Measurements from ENCODE around the gene PGAM4.

PGAM4 gene

GRCh38 chrX:77962068-77962902, 7.2 kb downstream of the PGAM4 start:
- no peak overlapping the region for H2AK5ac ChIP-seq (ENCODE audit: low read length)
- H3K4me1 ChIP-seq (ENCODE audit: control insufficient read depth in 1 of 2, insufficient read depth in 2 of 2, low read length in 2 of 2), result no peaks in the 10 kb centered on the region
- no peak overlapping the region for H3K4me2 ChIP-seq (ENCODE audit: low read length)
- no peak overlapping the region for H2BK5ac ChIP-seq (ENCODE audit: low read depth, low read length, poor library complexity)
- H3K4ac ChIP-seq (ENCODE audit: low read depth, low read length), result no peak overlapping the region
- H3K79me1 ChIP-seq (ENCODE audit: low read length), result no peaks in the 10 kb centered on the region
- no peak overlapping the region for H2AFZ ChIP-seq (ENCODE audit: insufficient read depth, low read length, poor library complexity)
- no CpG with 5 or more reads among the region's 13 CpGs for WGBS (ENCODE audit: extremely low coverage, insufficient coverage, insufficient read length)
- H3K23ac ChIP-seq (ENCODE audit: low read length), result no peak overlapping the region
- no peaks in the 10 kb centered on the region for H3K9me3 ChIP-seq (ENCODE audit: insufficient read depth, low read depth, low read length)
- H3K18ac ChIP-seq (ENCODE audit: low read length), result no peak overlapping the region
- no peak overlapping the region for H3K4me3 ChIP-seq (ENCODE audit: low read depth, low read length)
- no peak overlapping the region for H4K12ac ChIP-seq (ENCODE audit: low read depth, low read length)
- no peak overlapping the region for H4K8ac ChIP-seq (ENCODE audit: low read depth, low read length)
- no peaks in the 10 kb centered on the region for H3K36me3 ChIP-seq (ENCODE audit: control insufficient read depth in 1 of 2, insufficient read depth in 2 of 2, low read length in 2 of 2)
- no peak overlapping the region for H2BK12ac ChIP-seq (ENCODE audit: low read length)
- no peak overlapping the region for H3K14ac ChIP-seq (ENCODE audit: low read length)
- H2BK120ac ChIP-seq (ENCODE audit: insufficient read depth, low read length, poor library complexity), result no peak overlapping the region
- no peak for DNase-seq
- H3K27me3 ChIP-seq (ENCODE audit: insufficient read depth, low read length), result no peaks in the 10 kb centered on the region
- H3K79me2 ChIP-seq (ENCODE audit: control insufficient read depth, insufficient read depth, low read length, poor library complexity), result no peaks in the 10 kb centered on the region
- no peak overlapping the region for H3K27ac ChIP-seq (ENCODE audit: low read depth, low read length)
- no peak overlapping the region for H3K9ac ChIP-seq (ENCODE audit: low read length)
- no peak overlapping the region for H4K91ac ChIP-seq (ENCODE audit: low read depth, low read length)

- Histone ChIP-seq H3K27me3 (ENCODE audit: insufficient read depth, low read length) (no peaks in the 10 kb centered on the region), H3K4me3 (ENCODE audit: low read depth, low read length) (no peak overlapping the region), H3K4me1 (ENCODE audit: control insufficient read depth in 1 of 2, insufficient read depth in 2 of 2, low read length in 2 of 2) (no peaks in the 10 kb centered on the region), H2BK120ac (ENCODE audit: insufficient read depth, low read length, poor library complexity) (no peak overlapping the region), H2BK5ac (ENCODE audit: low read depth, low read length, poor library complexity) (no peak overlapping the region), H2BK12ac (ENCODE audit: low read length) (no peak overlapping the region), H2AFZ (ENCODE audit: insufficient read depth, low read length, poor library complexity) (no peak overlapping the region), H3K4ac (ENCODE audit: low read depth, low read length) (no peak overlapping the region), H4K91ac (ENCODE audit: low read depth, low read length) (no peak overlapping the region), H3K9me3 (ENCODE audit: insufficient read depth, low read depth, low read length) (no peaks in the 10 kb centered on the region), H3K18ac (ENCODE audit: low read length) (no peak overlapping the region), H3K27ac (ENCODE audit: low read depth, low read length) (no peak overlapping the region), H3K14ac (ENCODE audit: low read length) (no peak overlapping the region), H3K9ac (ENCODE audit: low read length) (no peak overlapping the region), H3K79me1 (ENCODE audit: low read length) (no peaks in the 10 kb centered on the region), H4K8ac (ENCODE audit: low read depth, low read length) (no peak overlapping the region), H3K79me2 (ENCODE audit: control insufficient read depth, insufficient read depth, low read length, poor library complexity) (no peaks in the 10 kb centered on the region), H3K36me3 (ENCODE audit: control insufficient read depth in 1 of 2, insufficient read depth in 2 of 2, low read length in 2 of 2) (no peaks in the 10 kb centered on the region), H3K4me2 (ENCODE audit: low read length) (no peak overlapping the region), H3K23ac (ENCODE audit: low read length) (no peak overlapping the region), H2AK5ac (ENCODE audit: low read length) (no peak overlapping the region), H4K12ac (ENCODE audit: low read depth, low read length) (no peak overlapping the region)
- no peak for DNase-seq
- no CpG with 5 or more reads among the region's 2 CpGs for WGBS (ENCODE audit: extremely low coverage, insufficient coverage, insufficient read length)
These were observed 8.4 kb downstream of the PGAM4 start for GRCh38 chrX:77961063-77961462.

- no peak overlapping the region for H3K14ac ChIP-seq (ENCODE audit: low read length)
- H3K4me2 ChIP-seq (ENCODE audit: low read length), result no peak overlapping the region
- no peak overlapping the region for H2BK12ac ChIP-seq (ENCODE audit: low read length)
- H3K9me3 ChIP-seq (ENCODE audit: insufficient read depth, low read depth, low read length), result no peaks in the 10 kb centered on the region
- no peak overlapping the region for H3K27ac ChIP-seq (ENCODE audit: low read depth, low read length)
- no peak overlapping the region for H4K8ac ChIP-seq (ENCODE audit: low read depth, low read length)
- no peaks in the 10 kb centered on the region for H3K79me2 ChIP-seq (ENCODE audit: control insufficient read depth, insufficient read depth, low read length, poor library complexity)
- no peaks in the 10 kb centered on the region for H3K27me3 ChIP-seq (ENCODE audit: insufficient read depth, low read length)
- no peak overlapping the region for H3K18ac ChIP-seq (ENCODE audit: low read length)
- no peak overlapping the region for H3K23ac ChIP-seq (ENCODE audit: low read length)
- no peak overlapping the region for H2BK120ac ChIP-seq (ENCODE audit: insufficient read depth, low read length, poor library complexity)
- H4K12ac ChIP-seq (ENCODE audit: low read depth, low read length), result no peak overlapping the region
- no CpG with 5 or more reads among the region's 1 CpG for WGBS (ENCODE audit: extremely low coverage, insufficient coverage, insufficient read length)
- no peak overlapping the region for H3K9ac ChIP-seq (ENCODE audit: low read length)
- no peak overlapping the region for H3K4ac ChIP-seq (ENCODE audit: low read depth, low read length)
- H3K4me3 ChIP-seq (ENCODE audit: low read depth, low read length), result no peak overlapping the region
- no peak overlapping the region for H2BK5ac ChIP-seq (ENCODE audit: low read depth, low read length, poor library complexity)
- no peak for DNase-seq
- H4K91ac ChIP-seq (ENCODE audit: low read depth, low read length), result no peak overlapping the region
- no peaks in the 10 kb centered on the region for H3K4me1 ChIP-seq (ENCODE audit: control insufficient read depth in 1 of 2, insufficient read depth in 2 of 2, low read length in 2 of 2)
- no peaks in the 10 kb centered on the region for H3K79me1 ChIP-seq (ENCODE audit: low read length)
- no peaks in the 10 kb centered on the region for H3K36me3 ChIP-seq (ENCODE audit: control insufficient read depth in 1 of 2, insufficient read depth in 2 of 2, low read length in 2 of 2)
- no peak overlapping the region for H2AK5ac ChIP-seq (ENCODE audit: low read length)
- H2AFZ ChIP-seq (ENCODE audit: insufficient read depth, low read length, poor library complexity), result no peak overlapping the region
These were observed 8.9 kb downstream of the PGAM4 start for GRCh38 chrX:77960567-77960966.

- H4K8ac ChIP-seq (ENCODE audit: low read depth, low read length), result no peak overlapping the region
- H4K91ac ChIP-seq (ENCODE audit: low read depth, low read length), result no peak overlapping the region
- no peak overlapping the region for H2BK12ac ChIP-seq (ENCODE audit: low read length)
- no peaks in the 10 kb centered on the region for H3K27me3 ChIP-seq (ENCODE audit: insufficient read depth, low read length)
- no peaks in the 10 kb centered on the region for H3K79me2 ChIP-seq (ENCODE audit: control insufficient read depth, insufficient read depth, low read length, poor library complexity)
- H3K23ac ChIP-seq (ENCODE audit: low read length), result no peak overlapping the region
- no peak overlapping the region for H3K27ac ChIP-seq (ENCODE audit: low read depth, low read length)
- H3K4me3 ChIP-seq (ENCODE audit: low read depth, low read length), result no peak overlapping the region
- no peak overlapping the region for H3K14ac ChIP-seq (ENCODE audit: low read length)
- DNase-seq, result no peak
- H2AK5ac ChIP-seq (ENCODE audit: low read length), result no peak overlapping the region
- H2BK120ac ChIP-seq (ENCODE audit: insufficient read depth, low read length, poor library complexity), result no peak overlapping the region
- no peak overlapping the region for H4K12ac ChIP-seq (ENCODE audit: low read depth, low read length)
- H3K4me2 ChIP-seq (ENCODE audit: low read length), result no peak overlapping the region
- no peak overlapping the region for H2BK5ac ChIP-seq (ENCODE audit: low read depth, low read length, poor library complexity)
- no peaks in the 10 kb centered on the region for H3K36me3 ChIP-seq (ENCODE audit: control insufficient read depth in 1 of 2, insufficient read depth in 2 of 2, low read length in 2 of 2)
- no CpG with 5 or more reads among the region's 1 CpG for WGBS (ENCODE audit: extremely low coverage, insufficient coverage, insufficient read length)
- no peaks in the 10 kb centered on the region for H3K4me1 ChIP-seq (ENCODE audit: control insufficient read depth in 1 of 2, insufficient read depth in 2 of 2, low read length in 2 of 2)
- H3K4ac ChIP-seq (ENCODE audit: low read depth, low read length), result no peak overlapping the region
- no peak overlapping the region for H2AFZ ChIP-seq (ENCODE audit: insufficient read depth, low read length, poor library complexity)
- no peak overlapping the region for H3K9ac ChIP-seq (ENCODE audit: low read length)
- no peaks in the 10 kb centered on the region for H3K9me3 ChIP-seq (ENCODE audit: insufficient read depth, low read depth, low read length)
- H3K79me1 ChIP-seq (ENCODE audit: low read length), result no peaks in the 10 kb centered on the region
- no peak overlapping the region for H3K18ac ChIP-seq (ENCODE audit: low read length)
These were observed 15.7 kb downstream of the PGAM4 start for GRCh38 chrX:77953708-77954107.
